PC-3 (cell line): ENCODE data around the gene OSBPL1A. TPM values are rescaled to one million over a fixed set of nuclear protein-coding genes. Genes with fewer than 3 reads are reported as not detected.

Source experiments
- ATAC-seq: fragments of 200-7000 bp; cut with Tn5 transposase; 2 replicates; pipeline ENCODE4 v1.9.1; 2020; ENCODE audit warnings: mild to moderate bottlenecking, moderate library complexity
- BruUV-seq: library from RNA; stranded (reverse); fragments of 400-500 nt; replicated peaks from 2 replicates; lab custom pipeline; 2021; lab: Mats Ljungman, UMichigan
- CTCF ChIA-PET: fragments of 300-600 bp; sonication (Branson Sonifier 250); formaldehyde crosslinking; loops from one replicate; lab custom pipeline; 2022; ENCODE audit warnings: antibody characterized with exemption; lab: Charles Lee
- POLR2A ChIA-PET: fragments of 300-600 bp; sonication (Branson Sonifier 250); formaldehyde crosslinking; loops from one replicate; lab custom pipeline; 2022; ENCODE audit warnings: antibody characterized with exemption; ENCODE audit not compliant: unreplicated experiment; lab: Charles Lee
- DNase-seq: peaks from one replicate; pipeline ENCODE4 v3.0.0-alpha.2; 2015
- H2AFZ ChIP-seq: fragments of 300-600 bp; sonication (generic); 2 replicates; pipeline ENCODE4 v1.6.0; 2016; ENCODE audit warnings: antibody characterized with exemption, low read length
- H3F3A ChIP-seq: fragments of 300-600 bp; sonication (generic); one replicate; pipeline ENCODE4 v1.6.0; 2017; ENCODE audit warnings: antibody characterized with exemption, low read length, control low read depth, mild to moderate bottlenecking; ENCODE audit not compliant: unreplicated experiment
- H3K27ac ChIP-seq: fragments of 300-600 bp; sonication (generic); 2 replicates; pipeline ENCODE4 v1.5.1; 2016; ENCODE audit warnings: mild to moderate bottlenecking, low read length
- H3K27me3 ChIP-seq: fragments of 300-600 bp; sonication (generic); 2 replicates; pipeline ENCODE4 v1.6.1; 2016; ENCODE audit warnings: low read length, mixed read lengths
- H3K36me3 ChIP-seq: fragments of 300-600 bp; sonication (generic); 2 replicates; pipeline ENCODE4 v1.6.1; 2016; ENCODE audit warnings: low read depth, mixed run types, low read length, mixed read lengths
- H3K4me1 ChIP-seq: fragments of 300-600 bp; sonication (generic); 2 replicates; pipeline ENCODE4 v1.5.1; 2016; ENCODE audit warnings: low read length; ENCODE audit not compliant: insufficient read depth
- H3K4me2 ChIP-seq: fragments of 300-600 bp; sonication (generic); 2 replicates; pipeline ENCODE4 v1.6.0; 2016; ENCODE audit warnings: low read length
- H3K4me3 ChIP-seq: fragments of 300-600 bp; sonication (generic); 2 replicates; pipeline ENCODE4 v1.5.1; 2016; ENCODE audit warnings: mild to moderate bottlenecking, low read length, mixed read lengths
- H3K79me2 ChIP-seq: fragments of 300-600 bp; sonication (generic); 2 replicates; pipeline ENCODE4 v1.6.1; 2017; ENCODE audit warnings: low read length, mixed read lengths
- H3K9ac ChIP-seq: fragments of 300-600 bp; sonication (generic); 2 replicates; pipeline ENCODE4 v1.6.0; 2016; ENCODE audit warnings: mild to moderate bottlenecking, low read length
- H3K9me2 ChIP-seq: fragments of 300-600 bp; sonication (generic); replicated peaks from 2 replicates; pipeline ENCODE4 v1.6.1; 2016; ENCODE audit warnings: mixed run types, low read length, mixed read lengths
- H3K9me3 ChIP-seq: fragments of 300-600 bp; sonication (generic); 2 replicates; pipeline ENCODE4 v1.6.1; 2016; ENCODE audit warnings: low read length, mixed read lengths
- H4K20me1 ChIP-seq: fragments of 300-600 bp; sonication (generic); 2 replicates; pipeline ENCODE4 v1.6.1; 2016; ENCODE audit warnings: low read length, mixed read lengths
- EZH2 ChIP-seq: fragments of 300-600 bp; sonication (generic); IDR thresholded peaks from one replicate; pipeline ENCODE4 v1.6.1; 2017; ENCODE audit warnings: antibody characterized with exemption, mild to moderate bottlenecking, low read length; ENCODE audit not compliant: unreplicated experiment
- EZH2phosphoT487 ChIP-seq: fragments of 300-600 bp; sonication (generic); IDR thresholded peaks from 2 replicates; pipeline ENCODE4 v1.6.1; 2018; ENCODE audit warnings: mild to moderate bottlenecking, antibody characterized with exemption, low read length, borderline replicate concordance
- intact Hi-C: fragments of 100-400 bp; cut with micrococcal nuclease; formaldehyde crosslinking; loops from 2 replicates; pipeline ENCODE4 v1.9.0; 2023
- total RNA-seq: library from RNA; depleted of rRNA; stranded (reverse); fragments of >200 nt; gene quantifications from 2 replicates; pipeline ENCODE4 v1.2.3, GENCODE V29; 2014
- TF ChIP-seq, protein P1 (sequence below): fragments of 300-600 bp; sonication (generic); conservative IDR thresholded peaks from 2 replicates; pipeline ENCODE4 v1.5.1; 2017; ENCODE audit warnings: antibody characterized with exemption, low read depth, mild to moderate bottlenecking, low read length

Gene OSBPL1A
- total RNA-seq, 1 experiment from 2014 or later, result 39.7 TPM

DNA sequence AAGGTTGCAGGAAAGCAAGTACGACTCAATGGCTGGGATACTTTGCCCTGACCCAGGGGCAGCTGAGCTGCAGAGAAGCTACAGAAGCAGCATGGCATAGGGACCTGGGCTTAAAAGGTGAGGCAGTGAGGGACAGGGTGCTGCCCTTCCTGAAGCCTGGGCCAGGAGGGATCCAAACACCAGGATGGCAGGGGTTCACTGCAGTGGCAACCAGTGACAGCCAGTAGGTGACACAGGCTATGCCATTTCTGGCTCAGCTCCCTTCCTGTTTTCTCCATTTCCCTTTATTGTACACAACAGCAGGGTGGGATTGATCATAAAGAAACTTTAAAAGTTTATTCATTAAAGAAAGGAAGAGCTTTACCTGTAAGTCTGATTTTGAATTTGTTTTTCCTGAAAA lies 209.9 kb downstream of the OSBPL1A start:
- ChIA-PET CTCF (no interaction called here), POLR2A (no interaction called here)
- ATAC-seq (no peak), DNase-seq (no peak)
- no peaks in the 10 kb centered on the region for H3K9me2 ChIP-seq
- H4K20me1 ChIP-seq, result no peaks in the 10 kb centered on the region
- no peaks in the 10 kb centered on the region for H3F3A ChIP-seq
- no peaks in the 10 kb centered on the region for H3K79me2 ChIP-seq
- H3K27me3 ChIP-seq, result no peaks in the 10 kb centered on the region
- no peaks in the 10 kb centered on the region for H3K4me1 ChIP-seq
- H2AFZ ChIP-seq, result no peak overlapping the region
- H3K9me3 ChIP-seq, result no peaks in the 10 kb centered on the region
- no peak overlapping the region for H3K9ac ChIP-seq
- TF ChIP-seq EZH2phosphoT487 (no peak), EZH2 (no peak)
- TF ChIP-seq, protein P1, sequence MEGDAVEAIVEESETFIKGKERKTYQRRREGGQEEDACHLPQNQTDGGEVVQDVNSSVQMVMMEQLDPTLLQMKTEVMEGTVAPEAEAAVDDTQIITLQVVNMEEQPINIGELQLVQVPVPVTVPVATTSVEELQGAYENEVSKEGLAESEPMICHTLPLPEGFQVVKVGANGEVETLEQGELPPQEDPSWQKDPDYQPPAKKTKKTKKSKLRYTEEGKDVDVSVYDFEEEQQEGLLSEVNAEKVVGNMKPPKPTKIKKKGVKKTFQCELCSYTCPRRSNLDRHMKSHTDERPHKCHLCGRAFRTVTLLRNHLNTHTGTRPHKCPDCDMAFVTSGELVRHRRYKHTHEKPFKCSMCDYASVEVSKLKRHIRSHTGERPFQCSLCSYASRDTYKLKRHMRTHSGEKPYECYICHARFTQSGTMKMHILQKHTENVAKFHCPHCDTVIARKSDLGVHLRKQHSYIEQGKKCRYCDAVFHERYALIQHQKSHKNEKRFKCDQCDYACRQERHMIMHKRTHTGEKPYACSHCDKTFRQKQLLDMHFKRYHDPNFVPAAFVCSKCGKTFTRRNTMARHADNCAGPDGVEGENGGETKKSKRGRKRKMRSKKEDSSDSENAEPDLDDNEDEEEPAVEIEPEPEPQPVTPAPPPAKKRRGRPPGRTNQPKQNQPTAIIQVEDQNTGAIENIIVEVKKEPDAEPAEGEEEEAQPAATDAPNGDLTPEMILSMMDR, result no peak
- H3K36me3 ChIP-seq, result no peaks in the 10 kb centered on the region
- intact Hi-C loops, result no loop called here
- no peak overlapping the region for H3K4me3 ChIP-seq
- no peak overlapping the region for H3K27ac ChIP-seq
- no peak overlapping the region for H3K4me2 ChIP-seq
- BruUV-seq, result no TSS peak

DNA sequence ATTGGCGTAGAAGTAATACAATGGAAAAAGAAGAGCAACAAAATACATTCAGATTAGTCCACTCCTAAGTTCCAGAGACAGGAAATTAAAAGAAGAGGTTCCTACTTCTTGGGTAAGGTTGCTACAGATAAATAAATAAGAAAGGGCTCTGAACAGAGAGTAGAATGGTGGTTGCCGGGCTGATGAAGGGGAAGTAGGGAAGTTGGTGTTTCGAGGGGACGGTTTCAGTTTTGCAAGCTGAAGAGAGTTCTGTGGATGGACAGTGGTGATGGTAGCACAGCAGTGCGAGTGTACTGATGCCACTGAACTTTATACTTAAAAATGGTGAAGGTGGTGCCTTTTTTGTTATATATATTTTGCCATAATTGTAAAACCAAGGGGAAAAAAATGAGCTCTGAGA lies 210.6 kb downstream of the OSBPL1A start:
- POLR2A ChIA-PET, result no interaction called here
- H3K4me3 ChIP-seq, result no peak overlapping the region
- H3K4me1 ChIP-seq, result no peaks in the 10 kb centered on the region
- no peaks in the 10 kb centered on the region for H3K36me3 ChIP-seq
- H3K4me2 ChIP-seq, result no peak overlapping the region
- H3K27ac ChIP-seq, result no peak overlapping the region
- CTCF ChIA-PET, result no interaction called here
- intact Hi-C loops, result no loop called here
- no peak overlapping the region for H3K9ac ChIP-seq
- ATAC-seq, result no peak
- no peaks in the 10 kb centered on the region for H3K9me3 ChIP-seq
- no peaks in the 10 kb centered on the region for H4K20me1 ChIP-seq
- no peak for DNase-seq
- no peaks in the 10 kb centered on the region for H3K9me2 ChIP-seq
- no peaks in the 10 kb centered on the region for H3K79me2 ChIP-seq
- no peaks in the 10 kb centered on the region for H3F3A ChIP-seq
- H3K27me3 ChIP-seq, result no peaks in the 10 kb centered on the region
- BruUV-seq, result no TSS peak
- TF ChIP-seq EZH2phosphoT487 (no peak), EZH2 (no peak)
- TF ChIP-seq, protein P1, result no peak
- no peak overlapping the region for H2AFZ ChIP-seq

DNA sequence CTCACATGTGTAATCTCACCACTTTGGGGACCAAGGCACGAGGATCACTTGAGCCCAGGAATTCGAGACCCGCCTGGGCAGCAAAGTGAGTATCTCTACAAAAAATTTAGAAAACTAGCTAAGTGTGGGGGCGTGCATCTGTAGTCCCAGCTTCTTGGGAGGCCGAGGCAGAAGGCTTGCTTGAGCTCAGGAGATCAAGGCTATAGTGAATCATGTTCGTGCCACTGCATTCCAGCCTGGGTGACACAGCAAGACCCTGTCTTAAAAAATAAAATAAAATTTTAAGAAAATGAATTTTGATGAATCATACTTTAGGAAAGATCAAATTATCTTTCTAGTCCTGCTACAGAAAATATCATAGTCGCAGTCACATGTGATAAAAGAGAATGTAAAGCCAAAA lies 211.8 kb downstream of the OSBPL1A start:
- CTCF ChIA-PET, result no interaction called here

More for the DNA sequence above, 211.8 kb downstream of the OSBPL1A start:
- no TSS peak for BruUV-seq
- intact Hi-C loops, result no loop called here
- Histone ChIP-seq H3K4me3 (no peak overlapping the region), H3K79me2 (no peaks in the 10 kb centered on the region), H3K4me2 (no peak overlapping the region), H3K27me3 (no peaks in the 10 kb centered on the region), H3K9me2 (no peaks in the 10 kb centered on the region), H3K9me3 (no peaks in the 10 kb centered on the region), H3K4me1 (no peaks in the 10 kb centered on the region), H3K36me3 (no peaks in the 10 kb centered on the region), H3K9ac (no peak overlapping the region), H4K20me1 (no peaks in the 10 kb centered on the region), H3K27ac (no peak overlapping the region), H2AFZ (no peak overlapping the region), H3F3A (no peaks in the 10 kb centered on the region)
- POLR2A ChIA-PET, result no interaction called here
- DNase-seq (peak; percentile 12), ATAC-seq (no peak)
- no peak for TF ChIP-seq EZH2
- no peak for TF ChIP-seq EZH2phosphoT487
- TF ChIP-seq, protein P1, result no peak
